Thyroid gland (tissue), 4 donors: ENCODE measurements around the gene PHYH.
"Not testable (repeated sequence)": the region's sequence is repeated elsewhere in the genome, so short reads cannot be mapped to it uniquely, and the experiment has no call there.

Source experiments
- POLR2A ChIP-seq, 2 donors: fragments of 450-650 bp; IDR thresholded peaks; one replicate each; pipeline ENCODE4 v1.6.1; 2017; ENCODE audit warnings: antibody characterized with exemption in 2 of 2, mild to moderate bottlenecking in 2 of 2, moderate library complexity in 1 of 2
- TF ChIP-seq, protein P1 (sequence below), 6 experiments: fragments of 200-600 bp in 3 of 6; fragments of 450-650 bp in 3 of 6; sonication (generic) in 3 of 6; IDR thresholded peaks; one replicate each; pipeline ENCODE4 v1.5.1; 2016 to 2019; ENCODE audit warnings: antibody characterized with exemption in 6 of 6, mild to moderate bottlenecking in 2 of 6, inconsistent platforms in 1 of 6, moderate library complexity in 1 of 6

DNA sequence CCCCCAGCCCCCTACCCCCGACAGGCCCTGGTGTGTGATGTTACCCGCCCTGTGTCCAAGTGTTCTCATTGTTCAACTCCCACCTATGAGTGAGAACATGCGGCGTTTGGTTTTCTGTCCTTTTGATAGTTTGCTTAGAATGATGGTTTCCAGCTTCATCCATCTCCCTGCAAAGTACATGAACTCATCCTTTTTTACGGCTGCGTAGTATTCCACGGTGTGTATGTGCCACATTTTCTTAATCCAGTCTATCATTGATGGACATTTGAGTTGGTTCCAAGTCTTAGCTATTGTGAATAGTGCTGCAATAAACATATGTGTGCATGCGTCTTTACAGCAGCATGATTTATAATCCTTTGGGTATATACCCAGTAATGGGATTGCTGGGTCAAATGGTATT is 31.1 kb upstream of the PHYH start:
- TF ChIP-seq, protein P1, sequence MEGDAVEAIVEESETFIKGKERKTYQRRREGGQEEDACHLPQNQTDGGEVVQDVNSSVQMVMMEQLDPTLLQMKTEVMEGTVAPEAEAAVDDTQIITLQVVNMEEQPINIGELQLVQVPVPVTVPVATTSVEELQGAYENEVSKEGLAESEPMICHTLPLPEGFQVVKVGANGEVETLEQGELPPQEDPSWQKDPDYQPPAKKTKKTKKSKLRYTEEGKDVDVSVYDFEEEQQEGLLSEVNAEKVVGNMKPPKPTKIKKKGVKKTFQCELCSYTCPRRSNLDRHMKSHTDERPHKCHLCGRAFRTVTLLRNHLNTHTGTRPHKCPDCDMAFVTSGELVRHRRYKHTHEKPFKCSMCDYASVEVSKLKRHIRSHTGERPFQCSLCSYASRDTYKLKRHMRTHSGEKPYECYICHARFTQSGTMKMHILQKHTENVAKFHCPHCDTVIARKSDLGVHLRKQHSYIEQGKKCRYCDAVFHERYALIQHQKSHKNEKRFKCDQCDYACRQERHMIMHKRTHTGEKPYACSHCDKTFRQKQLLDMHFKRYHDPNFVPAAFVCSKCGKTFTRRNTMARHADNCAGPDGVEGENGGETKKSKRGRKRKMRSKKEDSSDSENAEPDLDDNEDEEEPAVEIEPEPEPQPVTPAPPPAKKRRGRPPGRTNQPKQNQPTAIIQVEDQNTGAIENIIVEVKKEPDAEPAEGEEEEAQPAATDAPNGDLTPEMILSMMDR (IDR thresholded peaks at IDR 0.05): not testable (repeated sequence)
- not testable (repeated sequence) for TF ChIP-seq POLR2A (IDR thresholded peaks at IDR 0.05)
